ENCODE data around the gene ZDHHC19. TPM values are rescaled to one million over a fixed set of nuclear protein-coding genes. Genes with fewer than 3 reads are reported as not detected.

The ZDHHC19 gene
- total RNA-seq, 1 donor from 2014 or later = not detected

- DNase-seq (ENCODE audit: low spot score) = no peak
- Mint-ChIP-seq H3K4me3 (ENCODE audit: unreplicated experiment) (no peak overlapping the region), H3K27me3 (ENCODE audit: low read depth) (no peaks in the 10 kb centered on the region), H3K36me3 (ENCODE audit: low read depth) (no peaks in the 10 kb centered on the region), H3K4me1 (ENCODE audit: low read depth) (peaks cover 22% of the 10 kb centered on the region), H3K9me3 (ENCODE audit: low read depth) (no peaks in the 10 kb centered on the region), H3K27ac (ENCODE audit: unreplicated experiment) (no peak overlapping the region)
- no peak for TF ChIP-seq CTCF (IDR thresholded peaks at IDR 0.05)
Measured at GRCh38 chr3:196222876-196223595, 11.8 kb upstream of the ZDHHC19 start.

- TF ChIP-seq CTCF (IDR thresholded peaks at IDR 0.05) = no peak
- Mint-ChIP-seq H3K9me3 (ENCODE audit: low read depth) (no peaks in the 10 kb centered on the region), H3K27me3 (ENCODE audit: low read depth) (no peaks in the 10 kb centered on the region), H3K27ac (ENCODE audit: unreplicated experiment) (no peak overlapping the region), H3K4me3 (ENCODE audit: unreplicated experiment) (no peak overlapping the region), H3K4me1 (ENCODE audit: low read depth) (peaks cover 15% of the 10 kb centered on the region), H3K36me3 (ENCODE audit: low read depth) (no peaks in the 10 kb centered on the region)
- no peak for DNase-seq (ENCODE audit: low spot score)
Measured at GRCh38 chr3:196220991-196221390, 9.8 kb upstream of the ZDHHC19 start.

GRCh38 chr3:196220587-196220986, 9.4 kb upstream of the ZDHHC19 start:
- DNase-seq (ENCODE audit: low spot score) = no peak
- peaks cover 15% of the 10 kb centered on the region for H3K4me1 Mint-ChIP-seq (ENCODE audit: low read depth)
- H3K36me3 Mint-ChIP-seq (ENCODE audit: low read depth) = no peaks in the 10 kb centered on the region
- no peaks in the 10 kb centered on the region for H3K27me3 Mint-ChIP-seq (ENCODE audit: low read depth)
- no peak for TF ChIP-seq CTCF (IDR thresholded peaks at IDR 0.05)
- H3K4me3 Mint-ChIP-seq (ENCODE audit: unreplicated experiment) = no peak overlapping the region
- H3K27ac Mint-ChIP-seq (ENCODE audit: unreplicated experiment) = no peak overlapping the region
- H3K9me3 Mint-ChIP-seq (ENCODE audit: low read depth) = no peaks in the 10 kb centered on the region

GRCh38 chr3:196219970-196220311, 8.7 kb upstream of the ZDHHC19 start:
- TF ChIP-seq CTCF (IDR thresholded peaks at IDR 0.05) = no peak
- Mint-ChIP-seq H3K4me3 (ENCODE audit: unreplicated experiment) (no peak overlapping the region), H3K36me3 (ENCODE audit: low read depth) (no peaks in the 10 kb centered on the region), H3K9me3 (ENCODE audit: low read depth) (no peaks in the 10 kb centered on the region), H3K4me1 (ENCODE audit: low read depth) (peaks cover 15% of the 10 kb centered on the region), H3K27ac (ENCODE audit: unreplicated experiment) (peak overlapping the region; percentile 94), H3K27me3 (ENCODE audit: low read depth) (no peaks in the 10 kb centered on the region)
- DNase-seq (ENCODE audit: low spot score) = no peak

GRCh38 chr3:196219194-196219969, 8.2 kb upstream of the ZDHHC19 start:
- TF ChIP-seq CTCF (IDR thresholded peaks at IDR 0.05) = peak; percentile 50
- Mint-ChIP-seq H3K9me3 (ENCODE audit: low read depth) (no peaks in the 10 kb centered on the region), H3K4me3 (ENCODE audit: unreplicated experiment) (peak overlapping the region; percentile 61), H3K4me1 (ENCODE audit: low read depth) (peaks cover 15% of the 10 kb centered on the region), H3K27me3 (ENCODE audit: low read depth) (no peaks in the 10 kb centered on the region), H3K36me3 (ENCODE audit: low read depth) (no peaks in the 10 kb centered on the region), H3K27ac (ENCODE audit: unreplicated experiment) (peak overlapping the region; percentile 94)
- DNase-seq (ENCODE audit: low spot score) = no peak
